SK-MEL-5 (cell line): ENCODE data around the gene ZDHHC18. TPM values are rescaled to one million over a fixed set of nuclear protein-coding genes. Genes with fewer than 3 reads are reported as not detected.

Experiments used
- DNase-seq: peaks from one replicate; pipeline ENCODE4 v3.0.0-alpha.2; 2016; ENCODE audit warnings: low read depth, low spot score
- in situ Hi-C: cut with HindIII; loops from 2 replicates; pipeline ENCODE4 v1.10.0; 2016; ENCODE audit warnings: low sequenced_read_pairs, high pct_unique_total_duplicates, low pct_unique_long_range_greater_than_20kb
- polyA plus RNA-seq, 2 experiments: library from polyadenylated mRNA; depleted of rRNA; stranded (reverse); fragments of >200 nt; gene quantifications; 2 replicates each; pipeline ENCODE4 v1.2.3, GENCODE V29; 2015
- total RNA-seq: library from RNA; depleted of rRNA; stranded (reverse); fragments of >200 nt; shearing (Covaris generic); gene quantifications from 2 replicates; pipeline ENCODE4 v1.2.3, GENCODE V29; 2014; rRNA removed

Gene ZDHHC18
- total RNA-seq = 9.5 and 11.0 TPM in 2 replicates
- 24.4 and 30.0 TPM in 2 replicates for polyA plus RNA-seq (2015; cell fraction: cytosol; rRNA removed)
- 40.4 and 42.5 TPM in 2 replicates for polyA plus RNA-seq (2015; cell fraction: nucleus; rRNA removed)

GRCh38 chr1:26826261-26827105 is at the start of gene ZDHHC18:
ZDHHC18 (plus strand) TSS chr1:26826688; CDS start chr1:26826805, 117 bp downstream.
- in situ Hi-C loops = no loop called here

GRCh38 chr1:26779098-26779668 is 47.3 kb upstream of the ZDHHC18 start:
- in situ Hi-C loops = no loop called here
- DNase-seq = no peak

More at GRCh38 chr1:26826261-26827105, at the start of gene ZDHHC18:
- peak; percentile 49 for DNase-seq

GRCh38 chr1:26780344-26780957 is 46.0 kb upstream of the ZDHHC18 start:
- in situ Hi-C loops = no loop called here
- no peak for DNase-seq

- in situ Hi-C loops = no loop called here
- DNase-seq = no peak
Measured at GRCh38 chr1:26781206-26781825, 45.2 kb upstream of the ZDHHC18 start.

- DNase-seq = no peak
- in situ Hi-C loops = no loop called here
Measured at GRCh38 chr1:26782521-26783212, 43.8 kb upstream of the ZDHHC18 start.

GRCh38 chr1:26783646-26784022 is 42.9 kb upstream of the ZDHHC18 start:
- DNase-seq = no peak
- in situ Hi-C loops = no loop called here

GRCh38 chr1:26784023-26784871 is 42.2 kb upstream of the ZDHHC18 start:
- DNase-seq = peak; percentile 64
- in situ Hi-C loops = no loop called here

- no peak for DNase-seq
- in situ Hi-C loops = no loop called here
Measured at GRCh38 chr1:26784886-26785285, 41.6 kb upstream of the ZDHHC18 start.

GRCh38 chr1:26785611-26786436 is 40.7 kb upstream of the ZDHHC18 start:
- in situ Hi-C loops = no loop called here

GRCh38 chr1:26786437-26787380 is 39.8 kb upstream of the ZDHHC18 start:
- peak; percentile 38 for DNase-seq
- in situ Hi-C loops = no loop called here

More at GRCh38 chr1:26785611-26786436, 40.7 kb upstream of the ZDHHC18 start:
- no peak for DNase-seq

GRCh38 chr1:26787381-26787705 is 39.1 kb upstream of the ZDHHC18 start:
- in situ Hi-C loops = no loop called here
- no peak for DNase-seq

- DNase-seq = peak; percentile 74
- in situ Hi-C loops = no loop called here
Measured at GRCh38 chr1:26787706-26788514, 38.6 kb upstream of the ZDHHC18 start, which contains the start of gene PIGV. PIGV (plus strand) TSS chr1:26787950; CDS start chr1:26790816, 2,866 bp downstream.

- in situ Hi-C loops = no loop called here
Measured at GRCh38 chr1:26788515-26788785, 38.0 kb upstream of the ZDHHC18 start.

GRCh38 chr1:26788836-26789611 is 37.5 kb upstream of the ZDHHC18 start:
- in situ Hi-C loops = no loop called here
- peak; percentile 78 for DNase-seq

More at GRCh38 chr1:26788515-26788785, 38.0 kb upstream of the ZDHHC18 start:
- DNase-seq = no peak
